GM20000 (cell line): Measurements from ENCODE around the gene SH3BP1.

Source experiments
- DNase-seq: peaks from one replicate; pipeline ENCODE4 v3.0.0; 2012; ENCODE audit warnings: low spot score
- CTCF ChIP-seq: IDR thresholded peaks from 2 replicates; pipeline ENCODE4 v1.5.1; 2012; ENCODE audit warnings: mild to moderate bottlenecking, control low read depth; ENCODE audit errors: extremely low read depth, missing control alignments

SH3BP1 gene

GRCh38 chr22:37621352-37621860, 18.1 kb upstream of the SH3BP1 start:
- DNase-seq = no peak
- TF ChIP-seq CTCF = no peak

GRCh38 chr22:37623075-37624016, 16.1 kb upstream of the SH3BP1 start:
- peak; percentile 62 for TF ChIP-seq CTCF

GRCh38 chr22:37624017-37624365, 15.5 kb upstream of the SH3BP1 start:
- no peak for TF ChIP-seq CTCF

More at GRCh38 chr22:37623075-37624016, 16.1 kb upstream of the SH3BP1 start:
- DNase-seq = peak; percentile 82

GRCh38 chr22:37624876-37625275, 14.6 kb upstream of the SH3BP1 start:
- TF ChIP-seq CTCF = no peak

More at GRCh38 chr22:37624017-37624365, 15.5 kb upstream of the SH3BP1 start:
- DNase-seq = no peak

GRCh38 chr22:37625737-37626136, 13.7 kb upstream of the SH3BP1 start:
- no peak for TF ChIP-seq CTCF
- DNase-seq = no peak

More at GRCh38 chr22:37624876-37625275, 14.6 kb upstream of the SH3BP1 start:
- DNase-seq = no peak

GRCh38 chr22:37626144-37626543, 13.3 kb upstream of the SH3BP1 start:
- DNase-seq = no peak
- no peak for TF ChIP-seq CTCF

GRCh38 chr22:37626556-37627075, 12.9 kb upstream of the SH3BP1 start:
- no peak for TF ChIP-seq CTCF
- no peak for DNase-seq
